HG03520 (cell line): ENCODE results near the gene FMO4.
"Not testable (repeated sequence)": the region's sequence is repeated elsewhere in the genome, so short reads cannot be mapped to it uniquely, and the experiment has no call there.

ENCODE experiments used
- ATAC-seq: cut with Tn5 transposase; IDR thresholded peaks from one replicate; pipeline ENCODE4 v1.9.1; 2021; ENCODE audit warnings: mild to moderate bottlenecking, moderate library complexity; ENCODE audit not compliant: unreplicated experiment

The FMO4 gene

DNA sequence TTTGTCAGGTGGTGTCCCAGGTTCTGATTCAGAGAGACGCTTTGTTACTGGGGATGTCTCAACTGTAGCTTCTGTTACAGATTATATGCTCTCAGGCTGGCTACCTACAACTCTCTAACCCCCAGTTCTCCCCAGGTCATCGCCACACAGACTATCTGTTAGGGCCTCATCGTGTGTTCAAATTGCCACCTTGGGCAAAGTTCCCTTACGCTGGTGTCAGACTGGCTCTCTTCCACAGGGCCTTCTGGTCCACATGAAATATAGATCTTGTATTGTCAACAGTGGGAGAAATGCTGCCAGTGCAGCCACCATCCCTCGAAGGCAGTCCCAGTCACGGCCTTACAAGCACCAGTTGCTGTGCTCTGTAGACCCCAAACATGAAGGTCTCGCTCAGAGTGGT is 15.3 kb downstream of the FMO4 start:
- ATAC-seq, result no peak

DNA sequence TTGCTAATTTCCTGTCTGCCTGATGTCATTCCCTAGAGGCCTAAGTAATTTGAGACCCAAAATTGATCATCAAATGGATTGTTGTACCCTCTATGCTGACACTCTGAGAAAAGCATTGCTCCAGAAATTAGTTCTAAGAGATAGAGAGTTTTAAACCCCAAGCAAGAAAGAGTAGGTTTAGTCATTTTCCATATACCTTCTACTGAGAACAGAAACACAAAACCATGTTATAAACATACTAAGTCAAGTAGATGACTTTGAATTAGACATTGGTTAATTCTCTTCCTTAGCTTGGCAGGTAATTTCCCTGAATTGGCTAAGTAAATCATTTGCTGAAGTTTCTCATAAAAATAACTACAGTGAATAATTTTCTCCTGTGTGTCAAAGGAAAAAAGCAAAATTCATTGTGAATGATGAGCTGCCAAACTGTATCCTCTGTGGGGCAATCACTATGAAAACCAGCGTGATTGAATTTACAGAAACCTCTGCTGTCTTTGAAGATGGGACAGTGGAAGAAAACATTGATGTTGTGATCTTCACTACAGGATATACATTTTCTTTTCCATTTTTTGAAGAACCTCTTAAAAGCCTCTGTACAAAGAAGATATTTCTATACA is 20.1 kb downstream of the FMO4 start:
- ATAC-seq, result no peak

GRCh38 chr1:171335964-171336363 is 22.0 kb downstream of the FMO4 start:
- ATAC-seq, result no peak

DNA sequence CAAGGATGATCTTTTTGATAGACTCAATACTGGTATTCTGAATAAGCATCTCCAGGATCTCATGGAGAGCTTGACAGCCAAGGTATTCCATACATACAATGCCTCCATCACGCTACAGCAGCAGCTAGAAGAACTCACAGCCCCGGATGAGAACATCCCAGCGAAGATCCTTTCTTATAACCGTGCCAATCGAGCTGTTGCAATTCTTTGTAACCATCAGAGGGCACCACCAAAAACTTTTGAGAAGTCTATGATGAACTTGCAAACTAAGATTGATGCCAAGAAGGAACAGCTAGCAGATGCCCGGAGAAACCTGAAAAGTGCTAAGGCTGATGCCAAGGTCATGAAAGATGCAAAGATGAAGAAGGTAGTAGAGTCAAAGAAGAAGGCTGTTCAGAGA is 25.4 kb downstream of the FMO4 start:
- not testable (repeated sequence) for ATAC-seq

DNA sequence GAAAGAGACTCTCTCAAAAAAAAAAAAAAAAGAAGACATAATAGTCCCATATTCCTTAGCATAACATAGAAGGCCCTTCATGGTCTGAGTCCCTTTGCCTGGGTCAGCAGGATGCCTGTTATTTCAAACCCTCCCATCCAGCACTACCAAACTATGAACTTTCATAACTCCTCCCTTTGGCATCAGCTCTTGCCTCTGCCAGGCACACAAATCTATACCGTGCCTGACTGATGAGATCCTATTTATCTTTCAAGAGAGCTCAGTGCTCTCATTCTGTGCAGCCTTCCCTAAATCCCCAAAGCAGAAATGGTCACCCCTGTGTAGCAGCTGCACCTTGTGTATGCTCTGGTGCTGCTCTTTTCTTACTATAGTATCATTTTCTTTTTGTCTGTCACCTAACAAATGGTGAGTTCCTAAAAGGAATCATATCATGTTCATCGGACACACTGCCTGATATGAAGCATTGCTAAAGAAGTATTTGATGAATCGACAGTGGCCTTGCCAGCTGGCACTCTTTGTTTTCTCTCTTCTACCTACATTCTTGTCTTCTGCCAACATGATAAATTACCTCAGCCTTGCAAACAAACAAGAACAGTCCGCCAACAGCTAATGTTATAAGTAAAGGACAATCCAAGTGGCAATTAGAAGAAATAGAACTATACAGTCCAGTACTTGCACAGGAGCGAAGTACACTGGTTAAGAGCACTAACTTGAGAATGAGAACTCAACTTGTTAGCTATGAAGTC is 29.9 kb downstream of the FMO4 start:
- ATAC-seq, result no peak

DNA sequence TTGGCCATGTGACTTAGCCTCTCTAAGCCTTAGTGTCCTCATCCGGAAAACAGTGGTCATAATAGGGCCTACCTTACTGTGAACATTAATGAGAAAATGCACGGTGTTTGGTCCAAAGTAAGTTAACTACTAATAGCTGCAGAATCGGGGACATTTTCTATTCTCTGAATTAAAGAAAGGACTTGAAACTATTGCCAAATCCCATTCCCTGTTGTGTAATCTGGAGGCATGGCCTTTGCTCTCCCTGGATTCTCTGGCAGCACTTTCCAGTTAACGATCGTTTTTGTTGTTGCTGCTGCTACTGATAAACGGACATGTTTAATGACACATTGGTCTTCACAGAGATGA is 30.5 kb downstream of the FMO4 start:
- ATAC-seq, result no peak

GRCh38 chr1:171345536-171345935 is 31.6 kb downstream of the FMO4 start:
- ATAC-seq, result no peak

DNA sequence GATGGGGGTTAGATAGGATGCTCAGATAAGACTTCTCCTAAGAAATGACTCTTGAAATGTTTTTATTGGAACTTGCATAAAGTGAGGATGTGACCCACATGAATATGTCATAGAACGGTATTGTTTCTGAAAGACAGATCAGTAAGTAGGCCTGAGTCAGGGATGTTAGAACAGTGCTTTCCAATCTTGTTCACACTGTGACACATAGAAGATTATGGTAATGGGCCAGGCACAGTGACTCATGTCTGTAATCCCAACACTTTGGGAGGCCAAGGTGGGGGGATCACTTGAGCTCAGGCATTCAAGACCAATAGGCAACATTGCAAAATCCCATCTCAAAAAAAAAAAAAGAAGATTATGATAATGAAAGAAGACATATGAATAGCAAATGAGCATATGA is 32.9 kb downstream of the FMO4 start:
- no peak for ATAC-seq

- no peak for ATAC-seq
These were observed 36.6 kb downstream of the FMO4 start for GRCh38 chr1:171350594-171350993.

GRCh38 chr1:171351961-171352360 is 38.0 kb downstream of the FMO4 start:
- ATAC-seq, result no peak

DNA sequence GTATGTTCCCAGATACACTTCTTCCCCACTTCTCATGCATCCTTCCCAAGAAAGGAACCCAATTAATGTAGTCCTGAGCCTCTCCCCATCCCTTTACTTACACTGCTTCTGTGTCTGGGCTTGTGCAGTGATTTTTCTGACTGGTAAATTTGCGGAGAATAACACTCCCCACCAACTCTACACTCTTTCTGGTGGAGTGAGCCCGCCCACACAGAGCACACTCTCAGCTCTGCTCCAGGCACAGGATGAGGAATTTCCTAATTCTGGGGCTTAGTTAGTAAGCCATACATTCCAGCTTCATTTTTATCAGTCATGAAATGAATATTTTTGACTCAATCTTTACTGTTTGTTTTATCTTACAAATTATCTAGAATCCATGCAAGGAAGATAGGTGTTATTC is 38.6 kb downstream of the FMO4 start:
- ATAC-seq, result no peak

GRCh38 chr1:171355727-171356126 is 41.7 kb downstream of the FMO4 start:
- no peak for ATAC-seq

- ATAC-seq, result no peak
These were observed 43.2 kb downstream of the FMO4 start for GRCh38 chr1:171357179-171357578.

DNA sequence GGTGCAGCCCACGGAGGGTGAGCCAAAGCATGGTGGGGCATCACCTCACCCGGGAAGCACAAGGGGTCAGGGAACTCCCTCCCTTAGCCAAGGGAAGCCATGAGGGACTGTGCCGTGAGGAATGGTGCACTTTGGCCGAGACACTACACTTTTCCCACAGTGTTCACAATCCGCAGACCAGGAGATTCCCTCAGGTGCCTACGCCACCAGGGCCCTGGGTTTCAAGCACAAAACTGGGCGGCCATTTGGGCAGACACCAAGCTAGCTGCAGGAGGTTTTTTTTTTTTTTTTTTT is 45.3 kb downstream of the FMO4 start:
- ATAC-seq, result not testable (repeated sequence)

GRCh38 chr1:171359731-171360527 is 45.9 kb downstream of the FMO4 start:
- not testable (repeated sequence) for ATAC-seq

DNA sequence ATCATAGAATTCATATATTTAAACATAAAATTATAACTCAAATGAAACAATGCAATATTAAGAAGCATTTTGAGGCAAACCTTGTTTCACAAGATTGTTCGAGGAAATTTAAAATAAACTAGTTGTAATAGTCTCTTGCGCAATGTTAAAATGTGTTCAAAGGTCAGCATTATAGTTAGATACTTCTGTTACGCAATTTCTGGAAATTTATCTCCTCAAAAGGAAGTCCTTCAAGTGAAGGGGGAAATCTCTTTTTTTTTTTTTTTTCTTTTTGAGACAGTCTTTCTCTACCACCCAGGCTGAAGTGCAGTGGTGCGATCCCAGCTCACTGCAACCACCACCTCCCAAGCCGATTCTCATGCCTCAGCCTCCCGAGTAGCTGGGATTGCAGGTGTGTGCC is 52.1 kb downstream of the FMO4 start:
- ATAC-seq, result no peak

DNA sequence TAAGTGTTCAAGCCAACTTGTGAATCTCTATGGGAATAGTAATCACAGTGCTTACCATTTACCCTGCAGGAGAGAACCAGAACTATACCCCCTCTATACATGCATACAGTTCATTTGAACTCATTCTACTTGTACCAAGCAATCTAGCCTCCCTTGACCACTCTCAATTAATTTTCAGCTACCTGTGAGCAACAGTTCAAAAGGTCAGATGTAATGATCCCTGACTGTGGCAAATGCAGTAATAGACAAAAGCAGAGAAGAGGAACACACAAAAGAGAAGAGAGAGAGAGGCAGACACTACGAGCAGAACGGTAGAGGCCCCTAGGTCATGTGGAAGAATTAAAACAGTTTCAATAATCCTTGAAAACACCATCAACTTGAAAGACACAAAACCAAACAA is 52.8 kb downstream of the FMO4 start:
- ATAC-seq, result no peak

DNA sequence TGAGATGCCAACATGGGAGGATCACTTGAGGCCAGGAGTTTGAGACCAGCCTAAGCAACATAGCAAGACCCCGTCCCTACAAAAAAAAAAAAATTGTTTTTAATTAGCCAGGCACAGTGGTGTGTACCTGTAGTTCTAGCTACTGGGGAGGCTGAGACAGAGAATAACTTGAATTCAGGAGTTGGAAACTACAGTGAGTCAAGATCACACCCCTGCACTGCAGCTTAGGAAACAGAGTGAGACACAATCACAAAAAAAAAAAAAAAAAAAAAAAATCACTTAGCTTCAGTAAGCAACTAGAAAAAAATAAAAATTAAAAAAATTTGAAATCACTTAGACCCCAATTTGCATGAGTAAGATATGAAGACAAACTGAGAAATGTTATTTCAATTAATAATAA is 53.5 kb downstream of the FMO4 start:
- no peak for ATAC-seq

- ATAC-seq, result no peak
These were observed 58.6 kb downstream of the FMO4 start for GRCh38 chr1:171372418-171373084.

DNA sequence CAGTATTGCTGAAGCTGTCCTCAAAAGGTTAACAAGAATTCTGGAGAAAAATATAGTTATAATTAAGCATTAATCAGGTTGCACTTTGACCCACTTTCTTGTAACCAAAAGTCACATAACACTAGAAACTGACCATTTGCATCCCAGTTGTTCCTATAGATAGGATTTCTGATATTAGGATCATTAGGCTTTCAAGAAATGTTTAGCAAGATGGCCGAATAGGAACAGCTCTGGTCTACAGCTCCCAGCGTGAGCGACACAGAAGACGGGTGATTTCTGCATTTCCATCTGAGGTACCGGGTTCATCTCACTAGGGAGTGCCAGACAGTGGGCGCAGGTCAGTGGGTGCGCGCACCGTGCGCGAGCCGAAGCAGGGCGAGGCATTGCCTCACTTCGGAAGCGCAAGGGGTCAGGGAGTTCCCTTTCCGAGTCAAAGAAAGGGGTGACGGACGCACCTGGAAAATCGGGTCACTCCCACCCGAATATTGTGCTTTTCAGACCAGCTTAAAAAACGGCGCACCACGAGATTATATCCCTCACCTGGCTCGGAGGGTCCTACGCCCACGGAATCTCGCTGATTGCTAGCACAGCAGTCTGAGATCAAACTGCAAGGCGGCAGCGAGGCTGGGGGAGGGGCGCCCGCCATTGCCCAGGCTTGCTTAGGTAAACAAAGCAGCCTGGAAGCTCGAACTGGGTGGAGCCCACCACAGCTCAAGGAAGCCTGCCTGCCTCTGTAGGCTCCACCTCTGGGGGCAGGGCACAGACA is 59.6 kb downstream of the FMO4 start:
- ATAC-seq, result not testable (repeated sequence)

DNA sequence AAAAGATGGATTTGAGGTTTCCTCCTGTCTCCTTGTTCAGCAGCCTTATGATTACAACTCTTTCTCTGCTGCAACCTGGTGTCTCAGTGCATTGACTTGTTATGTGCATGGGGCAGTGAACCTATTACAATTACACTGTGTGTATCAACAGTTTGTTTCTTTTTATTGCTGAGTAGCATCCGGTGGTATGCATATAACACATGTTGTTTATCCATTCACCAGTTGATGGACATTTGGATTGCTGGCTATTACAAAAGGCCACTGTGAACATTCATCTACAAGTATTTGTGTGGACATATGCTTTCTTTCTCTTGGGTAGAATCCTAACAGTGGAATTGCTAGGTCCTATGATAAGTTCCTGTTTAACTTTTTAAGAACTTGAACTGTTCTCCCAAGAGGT is 65.9 kb downstream of the FMO4 start:
- ATAC-seq, result no peak
